GM23338 (cell line): Measurements from ENCODE around the gene GPATCH8. TPM values are rescaled to one million over a fixed set of nuclear protein-coding genes. Genes with fewer than 3 reads are reported as not detected.

Experiments used
- ATAC-seq: fragments of 200-7000 bp; cut with Tn5 transposase; 3 replicates; pipeline ENCODE4 v1.9.1; 2020
- DNase-seq: peaks from one replicate; pipeline ENCODE4 v3.0.0-alpha.2; 2015; ENCODE audit warnings: low spot score
- H2AFZ ChIP-seq: fragments of 200-600 bp; sonication (generic); 2 replicates; pipeline ENCODE4 v1.8.0; 2016; ENCODE audit warnings: antibody characterized with exemption, mild to moderate bottlenecking, moderate library complexity
- H3F3A ChIP-seq: fragments of 200-600 bp; sonication (generic); replicated peaks from 2 replicates; pipeline ENCODE4 v1.8.0; 2017; ENCODE audit warnings: antibody characterized with exemption, mixed run types, low read depth
- H3K27ac ChIP-seq: fragments of 200-600 bp; sonication (generic); 2 replicates; pipeline ENCODE4 v1.6.1; 2016; ENCODE audit warnings: low read depth
- H3K27me3 ChIP-seq: fragments of 200-600 bp; sonication (generic); 2 replicates; pipeline ENCODE4 v1.8.0; 2016; ENCODE audit warnings: mild to moderate bottlenecking, mixed run types, moderate library complexity; ENCODE audit not compliant: insufficient read depth
- H3K36me3 ChIP-seq: fragments of 200-600 bp; sonication (generic); 2 replicates; pipeline ENCODE4 v1.8.0; 2016; ENCODE audit warnings: mild to moderate bottlenecking; ENCODE audit not compliant: insufficient read depth
- H3K4me1 ChIP-seq: fragments of 200-600 bp; sonication (generic); 2 replicates; pipeline ENCODE4 v1.8.0; 2016; ENCODE audit warnings: mild to moderate bottlenecking, moderate library complexity; ENCODE audit not compliant: insufficient read depth
- H3K4me2 ChIP-seq: fragments of 200-600 bp; sonication (generic); 2 replicates; pipeline ENCODE4 v1.7.1; 2017; ENCODE audit warnings: mixed run types
- H3K4me3 ChIP-seq: fragments of 200-600 bp; sonication (generic); 2 replicates; pipeline ENCODE4 v1.6.1; 2016; ENCODE audit warnings: mixed run types
- H3K79me2 ChIP-seq: fragments of 200-600 bp; sonication (generic); replicated peaks from 2 replicates; pipeline ENCODE4 v1.8.0; 2017; ENCODE audit warnings: mild to moderate bottlenecking; ENCODE audit not compliant: insufficient read depth
- H3K9me2 ChIP-seq: fragments of 200-600 bp; sonication (generic); 2 replicates; pipeline ENCODE4 v1.8.0; 2017; ENCODE audit not compliant: insufficient read depth
- H4K20me1 ChIP-seq: fragments of 200-600 bp; sonication (generic); replicated peaks from 2 replicates; pipeline ENCODE4 v1.8.0; 2017; ENCODE audit warnings: mild to moderate bottlenecking; ENCODE audit not compliant: insufficient read depth
- H3K27ac Mint-ChIP-seq: 2 replicates; pipeline ENCODE4 v1.8.0; 2020; ENCODE audit warnings: inconsistent platforms, mild to moderate bottlenecking, moderate library complexity, mixed read lengths
- H3K27me3 Mint-ChIP-seq: 3 replicates; pipeline ENCODE4 v1.8.0; 2022; ENCODE audit warnings: low read depth, mild to moderate bottlenecking, moderate library complexity, mixed read lengths, inconsistent platforms; ENCODE audit not compliant: insufficient read depth, poor library complexity
- H3K36me3 Mint-ChIP-seq: 3 replicates; pipeline ENCODE4 v1.8.0; 2021; ENCODE audit warnings: low read depth, mild to moderate bottlenecking, inconsistent platforms, moderate library complexity, mixed read lengths
- H3K4me1 Mint-ChIP-seq: 3 replicates; pipeline ENCODE4 v1.8.0; 2020; ENCODE audit warnings: mild to moderate bottlenecking, inconsistent platforms, mixed read lengths
- H3K4me3 Mint-ChIP-seq: 3 replicates; pipeline ENCODE4 v1.8.0; 2021; ENCODE audit warnings: moderate library complexity, mild to moderate bottlenecking, inconsistent platforms, mixed read lengths
- H3K9me3 Mint-ChIP-seq: 3 replicates; pipeline ENCODE4 v1.8.0; 2020; ENCODE audit warnings: moderate library complexity, mild to moderate bottlenecking, inconsistent platforms, mixed read lengths
- CREB1 ChIP-seq: fragments of 250-450 bp; sonication (Bioruptor Pico); IDR thresholded peaks from 2 replicates; pipeline ENCODE4 v1.5.0; 2020; ENCODE audit warnings: low read depth, mild to moderate bottlenecking, moderate library complexity
- CTCF ChIP-seq, 2 experiments: fragments of 200-600 bp in 1 of 2; sonication (generic) in 1 of 2; conservative IDR thresholded peaks; 2 replicates each; pipeline versions ENCODE4 v1.5.1 to v1.6.1; 2016 to 2017; ENCODE audit warnings: antibody characterized with exemption in 2 of 2, low read depth in 2 of 2, mild to moderate bottlenecking in 2 of 2, moderate library complexity in 1 of 2
- ETS1 ChIP-seq: IDR thresholded peaks from 2 replicates; pipeline ENCODE4 v1.6.1; 2016; ENCODE audit warnings: antibody characterized with exemption
- EZH2 ChIP-seq: fragments of 200-600 bp; sonication (generic); IDR thresholded peaks from one replicate; pipeline ENCODE4 v1.8.0; 2017; ENCODE audit warnings: antibody characterized with exemption, mild to moderate bottlenecking, low read depth; ENCODE audit not compliant: unreplicated experiment
- EZH2phosphoT487 ChIP-seq: fragments of 200-600 bp; sonication (generic); IDR thresholded peaks from one replicate; pipeline ENCODE4 v1.8.1; 2018; ENCODE audit warnings: antibody characterized with exemption; ENCODE audit not compliant: unreplicated experiment
- JUNB ChIP-seq: IDR thresholded peaks from one replicate; pipeline ENCODE4 v1.6.1; 2016; ENCODE audit warnings: antibody characterized with exemption; ENCODE audit not compliant: unreplicated experiment
- NANOG ChIP-seq: IDR thresholded peaks from 2 replicates; pipeline ENCODE4 v1.6.1; 2016; ENCODE audit warnings: antibody characterized with exemption, borderline replicate concordance
- POLR2AphosphoS5 ChIP-seq: IDR thresholded peaks from 2 replicates; pipeline ENCODE4 v1.6.1; 2016; ENCODE audit warnings: antibody characterized with exemption, low read depth
- REST ChIP-seq: IDR thresholded peaks from one replicate; pipeline ENCODE4 v1.6.1; 2018; ENCODE audit warnings: antibody characterized with exemption; ENCODE audit not compliant: unreplicated experiment
- STAT1 ChIP-seq: IDR thresholded peaks from one replicate; pipeline ENCODE4 v1.6.1; 2016; ENCODE audit warnings: antibody characterized with exemption; ENCODE audit not compliant: unreplicated experiment
- ZNF114 ChIP-seq: fragments of 250-450 bp; sonication (Bioruptor Pico); IDR thresholded peaks from 2 replicates; pipeline ENCODE4 v1.5.0; 2020; ENCODE audit warnings: mild to moderate bottlenecking, moderate library complexity
- ZNF331 ChIP-seq: fragments of 250-450 bp; sonication (Bioruptor Pico); IDR thresholded peaks from 2 replicates; pipeline ENCODE4 v1.5.0; 2020; ENCODE audit warnings: low read depth, mild to moderate bottlenecking, moderate library complexity
- ZNF462 ChIP-seq: fragments of 250-450 bp; sonication (Bioruptor Pico); IDR thresholded peaks from 2 replicates; pipeline ENCODE4 v1.5.0; 2020; ENCODE audit warnings: mild to moderate bottlenecking, moderate library complexity
- polyA plus RNA-seq: library from polyadenylated mRNA; unstranded; fragments of >200 nt; fragmentation: Nextera tagmentation; extraction: Ambion mirVana; gene quantifications from 2 replicates; pipeline ENCODE4 v1.2.1, GENCODE V29; 2016
- total RNA-seq: library from RNA; depleted of rRNA; stranded (reverse); fragments of >200 nt; shearing (Covaris generic); gene quantifications from 2 replicates; pipeline ENCODE4 v1.2.3, GENCODE V29; 2014

The GPATCH8 gene
- total and polyA plus RNA-seq, 2 experiments from 2014 or later = 44.4 to 76.5 TPM

- Histone ChIP-seq H3K27ac (no peak overlapping the region), H3K9me2 (no peaks in the 10 kb centered on the region), H3K36me3 (0 out of 2 replicates have a peak, but pooled peaks cover 11% of the 10 kb centered on the region), H4K20me1 (peaks cover 17% of the 10 kb centered on the region), H2AFZ (no peak overlapping the region), H3K4me1 (peaks cover 10% of the 10 kb centered on the region), H3F3A (0 out of 2 replicates have a peak, but pooled peaks cover 3% of the 10 kb centered on the region), H3K4me2 (peak overlapping the region; percentile 31; the same call in 1 of the 2 replicates), H3K79me2 (peaks cover 18% of the 10 kb centered on the region; the same call in 1 of the 2 replicates), H3K4me3 (no peak overlapping the region), H3K27me3 (no peaks in the 10 kb centered on the region)
- Mint-ChIP-seq H3K27me3 (no peaks in the 10 kb centered on the region), H3K9me3 (no peaks in the 10 kb centered on the region), H3K36me3 (peaks cover 31% of the 10 kb centered on the region; the same call in 2 of the 3 replicates), H3K4me3 (no peak overlapping the region), H3K4me1 (peaks cover 15% of the 10 kb centered on the region; the same call in 2 of the 3 replicates), H3K27ac (peak overlapping the region; percentile 5; the same call in 1 of the 2 replicates)
- ATAC-seq = no peak; the same call in 2 of the 3 replicates
- TF ChIP-seq NANOG (no peak), CREB1 (CRISPR knock-in tag) (no peak), ZNF331 (no peak), JUNB (no peak), EZH2phosphoT487 (no peak), EZH2 (no peak), STAT1 (no peak), REST (no peak), CTCF (conservative IDR thresholded peaks at IDR 0.05; ENCODE audit: low read depth in 2 of 2) (no peak), ETS1 (no peak), ZNF462 (no peak), ZNF114 (no peak), POLR2AphosphoS5 (no peak)
- peak; percentile 30 for DNase-seq
Measured at GRCh38 chr17:44424828-44425461, 78.3 kb downstream of the GPATCH8 start.
